Activated CD8-positive, alpha-beta memory T cell treated with anti-CD3 and anti-CD28 coated beads for 1 hour (primary cell): ENCODE data around the gene FRMD1.

Source experiments
- DNase-seq, 2 donors: peaks; one replicate each; pipeline ENCODE4 v3.0.0-alpha.2; 2020; ENCODE audit warnings: low read depth in 1 of 2; ENCODE audit errors: extremely low read depth in 1 of 2

Gene FRMD1

DNA sequence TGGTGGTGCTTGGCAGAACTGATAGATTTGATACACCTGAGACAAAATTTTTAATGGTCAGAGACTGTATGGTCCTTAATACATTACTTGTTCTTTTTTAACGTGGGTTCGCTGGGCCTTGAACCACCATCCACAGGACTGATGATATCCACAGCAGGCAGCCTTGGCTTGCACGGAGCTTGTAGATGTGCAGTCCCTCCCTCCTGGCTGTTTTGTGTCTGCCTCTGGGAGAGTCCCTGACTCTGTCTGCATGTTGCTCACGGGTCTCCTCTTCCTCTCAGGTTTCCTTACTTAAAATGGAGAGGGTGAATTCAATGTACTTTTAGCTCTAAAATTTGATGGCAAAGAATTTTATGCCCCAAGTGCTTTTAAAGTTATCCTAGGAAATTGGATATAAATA lies 64.0 kb downstream of the FRMD1 start:
- no peak for DNase-seq

DNA sequence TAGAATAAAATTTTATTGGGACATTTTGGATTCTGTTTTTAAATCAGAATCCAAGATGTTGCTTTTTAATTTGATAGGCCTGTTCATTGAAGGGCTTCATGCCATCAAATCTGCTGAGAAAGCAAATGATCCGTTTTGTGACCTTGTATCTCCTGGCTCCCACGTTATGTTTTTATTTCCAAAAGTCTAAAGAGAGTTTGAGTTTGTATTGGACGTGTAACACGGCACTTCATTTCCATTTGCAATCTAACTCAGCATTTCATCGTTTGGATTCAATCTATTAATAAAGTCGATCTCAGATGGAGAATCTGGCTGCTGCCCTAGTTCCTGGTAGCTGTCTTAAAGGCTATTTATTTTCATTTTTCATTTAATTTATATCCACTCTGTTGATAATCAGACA lies 64.6 kb downstream of the FRMD1 start:
- DNase-seq = no peak

DNA sequence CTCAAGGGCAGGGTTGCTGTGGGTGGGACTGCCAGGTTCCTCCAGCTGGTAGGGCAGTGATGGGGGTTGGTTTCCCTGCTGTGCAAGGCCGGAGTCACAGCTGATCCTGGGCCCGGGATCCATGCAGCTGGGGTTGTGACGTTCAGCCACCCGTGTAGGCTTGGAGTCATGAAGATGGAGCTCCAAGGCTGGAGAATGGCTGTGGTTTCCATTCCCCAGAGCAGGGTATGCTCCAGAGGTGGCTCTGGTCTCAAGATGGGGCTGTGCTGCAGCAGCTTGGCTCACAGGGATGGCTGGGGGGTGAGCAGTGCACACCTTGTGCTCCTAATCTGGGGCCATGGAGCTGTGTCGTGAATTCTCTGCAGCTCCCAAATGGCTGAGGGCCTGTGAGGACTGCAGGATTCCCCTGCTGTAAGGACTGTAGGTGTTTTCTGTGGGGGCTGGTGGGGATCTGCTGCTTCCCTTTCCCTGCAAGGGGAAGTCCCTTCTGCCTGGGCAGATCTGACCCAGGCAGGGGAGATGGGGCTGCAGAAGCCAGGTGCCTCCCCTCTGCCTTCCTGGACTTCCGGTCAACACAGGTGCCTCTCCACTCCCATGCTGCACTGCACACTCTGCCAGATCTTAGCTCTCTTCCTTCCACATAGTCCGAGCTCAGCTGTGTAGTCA lies 65.6 kb downstream of the FRMD1 start:
- DNase-seq = no peak

DNA sequence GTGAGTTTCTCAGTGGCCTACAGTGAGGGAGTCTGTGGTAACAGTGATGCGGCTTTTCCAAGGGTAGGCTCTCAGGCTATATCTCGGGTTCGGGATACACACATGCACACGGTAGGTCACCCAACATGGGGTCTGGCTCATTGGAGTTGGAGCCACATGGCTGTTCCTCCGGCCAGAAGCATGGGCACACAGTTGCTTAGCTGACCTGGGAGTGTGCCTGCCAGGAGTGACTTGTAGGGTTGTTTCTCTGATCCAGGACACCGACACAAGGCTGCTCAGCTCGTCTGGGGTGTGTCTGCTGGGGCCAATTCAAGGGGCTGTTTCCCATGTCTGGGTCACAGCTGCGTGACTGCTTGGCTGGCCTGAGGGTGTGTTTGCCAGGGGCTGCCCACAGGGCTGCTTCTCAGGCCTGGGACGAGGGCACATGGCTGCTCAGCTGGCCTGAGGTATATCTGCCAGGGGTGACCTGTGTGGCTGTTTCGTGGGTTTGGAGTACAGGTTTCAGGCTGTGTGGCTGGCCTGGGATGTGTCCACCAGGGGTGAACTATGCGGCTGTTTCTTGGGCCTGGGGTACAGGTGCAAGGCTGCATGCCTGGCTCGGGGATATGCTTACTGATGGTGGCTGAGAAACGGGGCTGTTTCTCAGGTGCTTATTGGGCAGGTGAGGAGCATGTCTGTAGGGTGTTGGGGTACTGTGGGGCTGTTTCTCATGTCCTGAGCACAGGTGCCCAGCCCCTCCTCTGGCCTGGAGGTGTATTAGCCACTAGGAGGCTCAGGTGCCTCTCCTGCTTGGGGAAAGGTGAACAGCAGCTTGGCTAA lies 66.4 kb downstream of the FRMD1 start:
- no peak for DNase-seq

DNA sequence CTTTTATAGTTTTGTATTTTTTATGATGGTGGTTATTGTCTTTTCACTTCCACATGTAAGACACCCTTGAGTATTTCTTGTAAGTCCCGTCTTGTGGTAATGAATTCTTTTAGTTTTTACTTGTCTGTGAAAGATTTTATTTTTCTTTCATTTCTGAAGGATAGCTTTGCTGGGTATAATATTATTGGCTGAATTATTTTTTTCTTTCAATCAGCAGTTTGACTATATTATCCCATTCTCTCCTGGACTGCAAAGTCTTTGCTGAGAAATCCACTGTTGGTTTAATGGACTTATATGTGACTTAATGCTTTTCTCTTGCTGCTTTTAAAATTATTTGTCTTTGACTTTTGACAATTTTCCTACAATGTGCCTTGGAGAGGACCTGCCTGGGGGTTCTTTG lies 67.7 kb downstream of the FRMD1 start:
- DNase-seq = no peak

DNA sequence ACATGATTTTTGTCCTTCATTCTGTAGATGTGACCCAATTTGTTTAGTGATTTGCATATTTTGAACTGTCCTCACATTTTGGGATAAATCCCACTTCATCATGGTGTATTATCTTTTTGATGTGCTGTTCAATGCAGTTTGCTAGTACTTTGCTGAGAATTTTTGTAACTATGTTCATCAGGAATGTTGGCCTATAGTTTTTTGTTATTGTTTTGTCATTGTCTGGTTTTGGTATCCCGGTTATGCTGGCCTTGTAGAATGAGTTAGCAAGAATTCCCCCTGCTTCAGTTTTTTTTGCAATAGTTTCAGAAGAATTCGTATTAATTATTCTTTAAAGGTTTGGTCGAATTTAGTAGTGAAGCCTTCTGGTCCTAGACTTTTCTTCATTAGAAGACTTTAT lies 69.7 kb downstream of the FRMD1 start:
- no peak for DNase-seq

DNA sequence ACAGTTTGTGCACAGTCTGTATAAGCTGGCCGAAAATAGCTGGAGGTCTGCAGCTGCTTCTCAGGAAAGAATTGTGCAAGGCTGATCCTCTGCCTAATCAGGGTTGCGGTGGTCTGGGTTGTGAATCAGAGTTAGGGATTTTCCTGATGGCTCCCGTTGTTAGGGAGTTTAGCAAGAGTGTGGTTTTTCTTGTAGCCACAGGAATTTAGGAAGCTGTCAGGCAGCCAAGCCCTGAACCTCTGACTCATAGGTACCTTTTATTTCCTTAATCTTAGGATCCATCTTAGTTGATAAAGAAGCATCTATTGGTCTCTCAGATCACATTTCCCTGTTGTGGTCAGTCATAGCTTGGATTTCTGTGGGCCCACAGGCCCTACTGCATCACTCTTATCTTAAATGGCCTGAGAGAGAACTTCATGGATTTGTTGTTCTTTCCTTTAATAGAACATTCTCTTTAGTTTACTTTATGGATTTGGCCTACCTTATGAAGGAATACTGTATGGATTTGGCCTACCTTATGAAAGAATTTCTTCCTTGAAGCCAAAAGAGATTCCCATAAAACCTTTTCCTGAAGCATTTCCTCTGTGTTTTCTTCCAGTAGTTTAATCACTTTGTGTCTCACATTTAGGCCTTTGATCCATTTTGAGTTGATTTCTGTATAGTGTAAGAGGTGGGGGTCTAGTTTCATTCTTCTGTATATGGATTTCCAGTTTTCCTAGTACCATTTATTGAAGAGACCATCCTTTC lies 71.2 kb downstream of the FRMD1 start:
- DNase-seq = no peak

DNA sequence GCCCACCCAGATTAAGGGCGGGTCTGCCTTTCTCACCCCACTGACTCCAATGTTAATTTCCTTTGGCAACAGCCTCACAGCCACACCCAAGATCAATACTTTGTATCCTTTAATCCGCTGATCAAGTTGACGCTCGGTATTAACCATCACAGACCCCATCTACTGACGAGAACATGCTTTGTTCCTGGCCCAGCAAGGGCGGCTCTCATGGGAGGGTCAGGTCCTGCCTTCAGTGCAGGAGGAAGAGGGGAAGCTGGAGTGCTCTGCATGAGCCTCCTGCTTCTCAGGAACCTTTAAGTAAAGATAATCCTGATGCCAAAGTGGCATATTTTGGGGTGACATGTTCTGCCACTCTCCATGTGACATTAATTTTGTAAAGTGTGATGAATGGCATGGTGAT lies 73.2 kb downstream of the FRMD1 start:
- DNase-seq = no peak

DNA sequence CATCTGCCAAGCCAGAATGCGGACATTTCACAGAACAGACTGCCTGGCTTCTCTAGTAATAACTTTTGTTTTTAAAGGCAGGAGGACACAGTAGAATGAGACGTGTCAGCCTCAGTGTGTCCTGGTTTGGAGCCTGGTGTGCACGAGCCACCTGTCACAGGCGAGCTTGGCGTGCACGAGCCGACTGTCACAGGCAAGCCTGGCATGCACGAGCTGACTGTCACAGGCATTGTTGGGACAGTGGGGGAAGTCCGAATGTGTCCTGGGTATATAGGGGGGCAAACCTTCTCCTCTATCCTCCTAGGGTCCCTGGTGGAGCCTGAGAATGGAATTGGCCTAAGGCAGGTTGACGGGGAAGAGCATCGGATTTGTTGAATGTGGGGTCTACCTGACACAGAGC lies 74.1 kb downstream of the FRMD1 start:
- no peak for DNase-seq

DNA sequence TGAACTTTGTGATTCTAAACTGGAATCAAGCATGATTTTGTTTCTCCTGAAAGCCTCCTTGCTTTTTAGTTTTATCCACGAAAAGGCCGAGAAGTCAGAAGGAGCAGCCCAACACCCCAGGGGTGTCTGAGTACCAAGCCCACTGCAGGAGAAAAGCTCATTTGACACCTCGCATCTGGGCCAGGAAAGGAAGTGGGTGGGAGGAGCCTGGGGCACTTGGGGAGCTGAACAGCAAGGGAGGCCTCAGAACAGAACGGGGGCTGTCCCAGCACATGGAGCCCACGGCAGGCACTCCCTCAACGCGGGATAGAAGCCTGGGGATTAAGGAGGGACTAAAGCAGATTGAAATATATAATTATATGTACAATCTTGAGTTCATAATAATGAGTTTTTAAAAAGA lies 75.0 kb downstream of the FRMD1 start:
- DNase-seq = no peak
